Body of pancreas (tissue), 4 donors: ENCODE results near the gene PGAP3. TPM values are rescaled to one million over a fixed set of nuclear protein-coding genes. Genes with fewer than 3 reads are reported as not detected.

Source experiments
- ATAC-seq: fragments of 150-250 bp; one replicate; pipeline ENCODE4 v1.9.1; 2016
- DNase-seq, 4 donors: peaks; one replicate each; pipeline ENCODE4 v3.0.0-alpha.2; 2019
- H3K27ac ChIP-seq, 4 donors: fragments of 200-600 bp; sonication (generic); 1 replicate in 3 of 4; 2 replicates in 1 of 4; pipeline versions ENCODE4 v1.5.1 to v1.6.1; 2016 to 2019; ENCODE audit warnings: mild to moderate bottlenecking in 1 of 4, mixed read lengths in 1 of 4, moderate library complexity in 1 of 4
- H3K27me3 ChIP-seq, 2 donors: fragments of 200-600 bp; sonication (generic); one replicate each; pipeline ENCODE4 v1.6.0; 2016; ENCODE audit warnings: mild to moderate bottlenecking in 1 of 2
- H3K36me3 ChIP-seq, 2 donors: fragments of 200-600 bp; sonication (generic); replicated peaks in 1 of 2; 2 replicates each; pipeline ENCODE4 v1.5.1; 2016; ENCODE audit warnings: low read depth in 2 of 2; ENCODE audit not compliant: insufficient read depth in 1 of 2
- H3K4me1 ChIP-seq: fragments of 200-600 bp; sonication (generic); one replicate; pipeline ENCODE4 v1.6.0; 2016
- H3K4me3 ChIP-seq, 2 donors: fragments of 200-600 bp; sonication (generic); 1 replicate in 1 of 2; 2 replicates in 1 of 2; pipeline ENCODE4 v1.5.1; 2016 to 2019
- H3K9me3 ChIP-seq, 3 donors: fragments of 200-600 bp; sonication (generic); 1 replicate in 2 of 3; 2 replicates in 1 of 3; pipeline ENCODE4 v1.5.1; 2016
- CTCF ChIP-seq, 7 experiments: fragments of 450-650 bp in 4 of 7; fragments of 200-600 bp in 3 of 7; sonication (generic) in 3 of 7; IDR thresholded peaks; one replicate each; pipeline ENCODE4 v1.5.1; 2016 to 2019; ENCODE audit warnings: antibody characterized with exemption in 7 of 7
- POLR2A ChIP-seq, 3 donors: fragments of 450-650 bp; IDR thresholded peaks; one replicate each; pipeline ENCODE4 v1.6.1; 2016; ENCODE audit warnings: antibody characterized with exemption in 3 of 3, mild to moderate bottlenecking in 2 of 3
- WGBS, 2 donors: methylation state at CpG; one replicate each; pipeline ENCODE4 v1.1.5; 2017; 5-methylcytosine and 5-hydroxymethylcytosine counted together
- intact Hi-C: fragments of 100-400 bp; cut with DNase I; formaldehyde crosslinking; loops from one replicate; pipeline ENCODE4 v1.15.1; 2023
- total RNA-seq, 2 donors: library from RNA; depleted of rRNA; stranded (reverse); fragments of >200 nt; gene quantifications; one replicate each; pipeline ENCODE4 v1.1.0, GENCODE V29; 2016

PGAP3 gene
- total RNA-seq, 2 donors from 2014 or later, result 13.8 to 33.2 TPM

GRCh38 chr17:39629494-39629880 is 58.4 kb downstream of the PGAP3 start:
- no peaks in the 10 kb centered on the region for H3K36me3 ChIP-seq
- no peak overlapping the region for H3K4me3 ChIP-seq
- 48 to 54% methylated on average over 3 of the region's 3 CpGs for WGBS, 2 donors
- TF ChIP-seq POLR2A (IDR thresholded peaks at IDR 0.05) (no peak), CTCF (IDR thresholded peaks at IDR 0.05) (no peak)
- ATAC-seq, result no peak
- peaks cover 76% of the 10 kb centered on the region for H3K4me1 ChIP-seq
- peaks cover 0 to 11% of the 10 kb centered on the region in 2 donors for H3K27me3 ChIP-seq
- H3K9me3 ChIP-seq, result no peaks in the 10 kb centered on the region
- intact Hi-C loops, result no loop called here
- DNase-seq, result no peak
- H3K27ac ChIP-seq, result peak overlapping the region in 3 of 4 donors; percentile 70 to 87 (median 85)

- peak; percentile 5 for ATAC-seq
- Histone ChIP-seq H3K27me3 (peaks cover 0 to 11% of the 10 kb centered on the region in 2 donors), H3K4me3 (no peak overlapping the region), H3K36me3 (no peaks in the 10 kb centered on the region), H3K9me3 (no peaks in the 10 kb centered on the region), H3K27ac (peak overlapping the region in 3 of 4 donors; percentile 70 to 87 (median 85)), H3K4me1 (peaks cover 70% of the 10 kb centered on the region)
- WGBS, 2 donors, result 43 to 56% methylated on average over 8 to 10 of the region's 10 CpGs
- TF ChIP-seq POLR2A (IDR thresholded peaks at IDR 0.05), result no peak
- no peak for TF ChIP-seq CTCF (IDR thresholded peaks at IDR 0.05)
- intact Hi-C loops, result no loop called here
- DNase-seq, result peak in 3 of 4 donors; percentile 22 to 51 (median 45)
These were observed 59.0 kb downstream of the PGAP3 start for GRCh38 chr17:39628655-39629493.

- H3K27ac ChIP-seq, result peak overlapping the region; percentile 58 to 87 (median 78)
- intact Hi-C loops, result no loop called here
- DNase-seq (no peak), ATAC-seq (no peak)
- H3K4me3 ChIP-seq, result peak overlapping the region in 1 of 2 donors; percentile 2
- H3K4me1 ChIP-seq, result peaks cover 69% of the 10 kb centered on the region
- TF ChIP-seq POLR2A (IDR thresholded peaks at IDR 0.05), result peak in 1 of 3 donors; percentile 47
- no peak for TF ChIP-seq CTCF (IDR thresholded peaks at IDR 0.05)
- no peaks in the 10 kb centered on the region for H3K9me3 ChIP-seq
- H3K36me3 ChIP-seq, result no peaks in the 10 kb centered on the region
- peaks cover 0 to 11% of the 10 kb centered on the region in 2 donors for H3K27me3 ChIP-seq
- 40 to 47% methylated on average over 10 to 16 of the region's 16 CpGs for WGBS, 2 donors
These were observed 59.9 kb downstream of the PGAP3 start for GRCh38 chr17:39627712-39628516.

- DNase-seq, result no peak
- peak overlapping the region; percentile 58 to 87 (median 78) for H3K27ac ChIP-seq
- intact Hi-C loops, result no loop called here
- peaks cover 0 to 11% of the 10 kb centered on the region in 2 donors for H3K27me3 ChIP-seq
- H3K4me1 ChIP-seq, result peaks cover 74% of the 10 kb centered on the region
- 9 to 11% methylated on average over 16 to 52 of the region's 72 CpGs for WGBS, 2 donors
- H3K9me3 ChIP-seq, result no peaks in the 10 kb centered on the region
- H3K36me3 ChIP-seq, result no peaks in the 10 kb centered on the region
- ATAC-seq, result no peak
- peak overlapping the region; percentile 2 to 18 for H3K4me3 ChIP-seq
- TF ChIP-seq POLR2A (IDR thresholded peaks at IDR 0.05) (no peak), CTCF (IDR thresholded peaks at IDR 0.05) (no peak)
These were observed 60.7 kb downstream of the PGAP3 start for GRCh38 chr17:39627047-39627711.
